ENCODE results near the gene DNAH12.
"Not testable (repeated sequence)": the region's sequence is repeated elsewhere in the genome, so short reads cannot be mapped to it uniquely, and the experiment has no call there.

DNAH12 gene

DNA sequence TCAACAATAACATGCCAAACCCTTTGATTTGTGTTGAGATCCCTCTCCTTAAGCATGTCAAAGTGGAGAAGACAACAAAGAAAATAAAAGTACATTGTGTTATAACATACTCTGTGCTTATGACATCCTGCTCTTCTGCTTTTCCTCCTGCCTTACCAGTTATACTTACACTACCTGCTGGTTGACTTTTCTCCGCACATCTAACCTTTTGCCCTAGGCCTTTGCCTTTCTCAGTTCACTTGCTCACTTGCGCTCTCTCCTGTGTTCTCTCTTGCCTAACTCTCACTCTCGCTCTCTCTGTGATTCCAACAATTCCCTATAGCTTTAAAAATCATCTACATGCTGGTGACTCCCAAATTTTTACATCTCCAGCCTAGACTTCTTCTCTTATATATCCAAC is 5.7 kb downstream of the DNAH12 start:
- no peak for DNase-seq

DNA sequence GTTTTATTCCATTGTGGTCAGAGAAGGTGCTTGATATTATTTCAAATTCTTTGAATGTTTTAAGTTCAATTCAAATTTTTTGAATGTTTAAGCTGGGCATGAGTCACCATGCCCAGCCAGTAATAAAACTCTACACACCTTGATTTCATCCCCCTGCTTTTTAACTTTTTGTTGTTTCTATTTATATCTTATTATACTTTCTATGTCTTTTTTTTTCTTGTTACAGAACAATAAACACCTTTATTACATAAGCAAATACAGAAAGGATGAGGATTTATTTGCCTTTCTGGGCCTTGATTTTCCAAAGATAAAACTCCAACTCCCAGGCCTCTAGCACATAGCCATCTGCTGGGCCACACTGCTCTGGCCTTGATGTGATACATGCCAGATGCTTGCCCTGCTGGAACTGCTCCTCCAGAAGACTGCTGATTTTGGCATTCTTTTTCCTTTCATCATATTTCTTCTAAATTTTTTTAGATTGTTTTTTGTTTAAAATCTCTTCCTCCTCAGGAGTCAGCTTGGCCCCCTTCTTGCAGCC is 14.0 kb downstream of the DNAH12 start:
- DNase-seq, result no peak

DNA sequence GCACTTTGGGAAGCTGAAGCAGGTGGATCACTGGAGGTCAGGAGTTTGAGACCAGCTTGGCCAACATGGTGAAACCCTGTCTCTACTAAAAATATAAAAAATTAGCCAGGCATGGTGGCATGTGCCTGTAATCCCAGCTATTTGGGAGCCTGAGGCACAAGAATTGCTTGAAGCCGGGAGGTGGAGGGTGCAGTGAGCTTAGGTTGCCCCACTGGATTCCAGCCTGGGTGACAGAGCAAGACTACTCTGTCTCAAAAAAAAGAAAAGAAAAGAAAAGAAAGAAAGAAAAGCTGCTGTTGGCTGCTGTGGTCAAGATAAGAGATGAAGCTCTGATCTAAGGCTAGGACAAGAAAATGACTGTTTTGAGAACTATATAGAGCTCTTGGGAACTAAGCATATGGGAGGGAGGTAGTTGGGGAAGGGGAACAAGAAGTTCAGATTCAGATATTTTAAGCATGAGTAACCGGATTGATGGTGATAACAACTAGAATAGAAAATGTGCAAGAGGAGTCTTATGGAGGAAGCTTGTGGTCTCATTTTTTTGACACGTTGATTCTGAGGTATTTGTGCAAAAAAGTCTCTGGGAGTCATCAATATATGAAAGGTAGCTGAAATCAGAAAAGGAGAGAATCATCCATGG is 25.7 kb downstream of the DNAH12 start:
- DNase-seq, result no peak

DNA sequence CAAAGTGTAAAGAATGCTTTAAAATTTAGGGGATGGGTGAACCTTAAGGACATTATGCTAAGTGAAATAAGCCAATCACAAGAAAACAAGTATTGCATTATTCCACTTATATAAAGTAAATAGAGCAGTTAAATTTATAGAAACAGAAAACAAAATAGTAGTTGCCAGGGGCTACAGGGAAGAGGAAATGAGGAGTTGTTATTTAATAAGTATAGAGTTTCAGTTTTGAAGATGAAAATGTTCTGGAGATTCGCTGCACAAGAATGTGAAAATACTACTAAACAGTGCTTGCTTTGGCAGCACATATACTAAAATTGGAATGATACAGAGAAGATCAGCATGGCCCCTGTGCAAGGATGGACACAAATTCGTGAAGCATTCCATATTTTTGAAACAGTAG is 32.0 kb downstream of the DNAH12 start:
- DNase-seq, result no peak

DNA sequence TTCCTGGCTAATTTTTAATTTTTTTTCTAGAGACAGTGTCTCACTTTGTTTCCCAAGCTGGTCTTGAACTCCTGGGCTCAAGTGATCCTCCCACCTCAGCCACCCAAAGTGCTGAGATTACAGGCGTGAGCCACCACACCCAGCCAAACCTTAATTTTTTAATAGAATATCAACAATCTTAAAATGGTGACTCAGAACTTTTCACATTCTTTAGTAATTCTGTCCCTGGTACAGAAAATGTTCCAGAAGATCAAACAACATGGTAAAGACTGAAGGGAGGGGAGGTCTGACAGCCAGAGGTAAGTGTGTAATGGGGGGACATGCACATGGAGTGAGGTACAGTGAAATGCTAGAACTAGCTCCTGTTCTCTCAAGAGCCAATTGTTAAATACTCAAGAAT is 38.2 kb downstream of the DNAH12 start:
- DNase-seq, result no peak

DNA sequence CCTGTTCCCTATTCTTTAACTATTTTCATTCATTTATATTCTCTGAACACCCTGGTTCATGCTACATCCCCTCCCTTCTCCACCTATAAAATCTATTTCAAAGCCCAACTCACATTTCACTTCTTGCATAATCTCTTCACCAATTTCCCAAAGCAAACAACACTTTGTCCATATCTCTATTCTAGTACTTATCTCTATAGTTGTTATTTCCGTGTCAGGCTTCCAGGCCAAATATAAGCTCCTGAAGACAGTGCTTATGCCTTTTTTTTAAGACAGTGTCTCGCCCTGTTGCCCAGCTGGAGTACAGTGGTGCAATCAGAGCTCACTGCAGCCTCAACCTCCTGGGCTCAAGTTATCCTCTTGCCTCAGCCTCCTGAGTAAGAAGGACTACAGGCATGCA is 43.6 kb downstream of the DNAH12 start:
- no peak for DNase-seq

DNA sequence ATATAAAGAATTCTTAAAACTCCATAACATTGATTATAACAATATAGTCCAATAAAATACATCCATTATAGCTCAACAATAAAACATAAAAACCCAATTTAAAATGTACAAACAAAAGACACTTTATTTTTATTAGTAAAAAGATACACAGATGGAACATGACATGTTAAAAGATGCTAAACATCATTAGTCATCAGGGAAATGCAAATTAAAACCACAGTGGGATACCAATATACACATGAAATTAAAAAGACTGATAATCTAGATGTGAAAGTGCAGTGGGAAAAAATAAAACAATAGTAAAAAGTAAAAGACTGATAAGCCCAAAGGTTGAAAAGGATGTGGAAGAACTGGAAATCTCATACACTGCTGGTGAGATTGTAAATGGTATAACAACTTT is 46.2 kb downstream of the DNAH12 start:
- DNase-seq, result no peak

DNA sequence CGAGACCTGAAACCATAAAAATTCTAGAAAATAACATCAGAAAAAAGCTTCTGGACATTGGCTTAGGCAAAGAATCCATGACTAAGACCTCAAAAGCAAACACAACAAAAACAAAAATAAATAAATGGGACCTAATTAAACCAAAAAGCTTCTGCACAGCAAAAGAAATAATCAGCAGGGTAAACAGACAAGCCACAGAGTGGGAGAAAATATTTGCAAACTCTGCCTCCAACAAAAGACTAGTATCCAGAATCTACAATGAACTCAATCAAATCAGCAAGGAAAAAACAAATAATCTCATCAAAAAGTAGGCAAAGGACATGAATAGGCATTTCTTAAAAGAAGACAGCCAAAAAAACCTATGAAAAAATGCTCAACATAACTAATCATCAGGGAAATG is 59.6 kb downstream of the DNAH12 start:
- DNase-seq, result no peak

DNA sequence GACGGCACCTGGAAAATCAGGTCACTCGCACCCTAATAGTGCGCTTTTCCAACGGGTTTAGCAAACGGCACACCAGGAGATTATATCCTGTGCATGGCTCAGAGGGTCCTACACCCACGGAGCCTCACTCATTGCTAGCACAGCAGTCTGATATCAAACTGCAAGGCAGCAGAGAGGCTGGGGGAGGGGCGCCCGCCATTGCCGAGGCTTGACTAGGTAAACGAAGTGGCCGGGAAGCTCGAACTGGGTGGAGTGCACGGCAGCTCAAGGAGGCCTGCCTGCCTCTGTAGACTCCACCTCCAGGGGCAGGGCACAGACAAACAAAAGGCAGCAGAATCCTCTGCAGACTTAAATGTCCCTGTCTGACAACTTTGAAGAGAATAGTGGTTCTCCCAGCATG is 67.0 kb downstream of the DNAH12 start:
- not testable (repeated sequence) for DNase-seq

DNA sequence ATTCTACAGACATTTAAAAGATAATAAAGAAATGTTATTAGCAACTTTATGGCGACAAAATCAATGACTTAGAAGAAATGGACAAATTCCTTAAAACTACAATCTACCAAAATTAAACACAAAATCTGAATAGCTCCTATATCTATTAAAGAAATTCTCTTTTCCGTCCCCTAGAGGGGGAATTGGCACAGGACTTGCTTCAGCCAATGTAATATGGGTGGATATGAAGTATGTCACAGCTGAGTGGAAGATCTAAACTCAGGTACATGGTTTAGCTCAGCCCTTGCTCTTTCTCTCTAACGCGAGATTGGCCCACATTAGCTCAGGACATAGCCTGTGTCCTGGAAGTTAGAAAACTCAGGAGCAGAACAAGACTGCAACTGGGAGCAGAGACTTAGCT is 79.3 kb downstream of the DNAH12 start:
- no peak for DNase-seq

DNA sequence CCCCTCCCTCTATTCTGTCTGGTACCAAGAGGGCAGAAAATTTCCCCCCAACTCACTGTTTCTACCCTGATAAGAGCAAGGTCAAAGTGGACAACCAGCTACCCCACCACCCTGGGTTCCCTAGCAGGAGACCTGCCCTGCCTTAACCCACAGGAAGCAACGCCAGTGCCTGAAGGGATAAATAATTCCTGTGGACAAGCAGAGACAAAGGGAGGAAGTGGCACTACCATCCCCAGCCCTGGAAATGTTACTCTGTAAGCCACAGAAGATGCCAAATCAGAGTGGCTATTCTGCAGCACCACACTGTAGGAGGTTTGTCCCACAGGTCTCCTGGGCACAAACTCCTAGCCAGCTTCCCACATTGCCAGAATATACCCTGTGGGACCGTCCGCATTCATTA is 80.1 kb downstream of the DNAH12 start:
- no peak for DNase-seq

DNA sequence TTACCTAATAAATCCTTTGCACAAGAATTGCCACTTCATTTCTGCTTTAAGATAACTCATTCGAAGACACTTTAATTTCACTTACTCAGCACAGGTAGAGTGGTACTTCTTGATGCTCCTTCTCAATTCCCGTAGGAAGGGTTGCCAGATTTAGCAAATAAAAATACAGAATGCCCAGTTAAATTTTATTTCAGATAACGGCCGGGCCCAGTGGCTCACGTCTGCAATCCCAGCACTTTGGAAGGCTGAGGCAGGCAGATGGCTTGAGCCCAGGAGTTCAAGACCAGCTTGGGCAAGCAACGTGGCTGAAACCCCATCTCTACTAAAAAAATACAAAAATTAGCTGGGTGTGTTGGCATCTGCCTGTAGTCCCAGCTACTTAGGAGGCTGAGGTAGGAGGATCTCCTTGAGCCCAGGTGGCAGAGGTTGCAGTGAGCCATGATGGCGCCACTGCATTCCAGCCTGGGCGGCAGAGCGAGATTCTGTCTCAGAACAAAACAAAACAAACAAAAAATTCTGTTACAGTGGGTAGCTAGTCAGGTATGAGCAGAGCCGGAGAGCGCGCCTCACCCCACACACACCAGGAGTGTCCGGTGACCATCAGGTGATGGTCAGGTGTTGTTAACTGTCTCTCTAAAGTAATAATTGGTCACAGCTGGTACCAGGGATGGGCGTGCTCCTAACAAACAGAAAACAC is 92.8 kb downstream of the DNAH12 start:
- no peak for DNase-seq

DNA sequence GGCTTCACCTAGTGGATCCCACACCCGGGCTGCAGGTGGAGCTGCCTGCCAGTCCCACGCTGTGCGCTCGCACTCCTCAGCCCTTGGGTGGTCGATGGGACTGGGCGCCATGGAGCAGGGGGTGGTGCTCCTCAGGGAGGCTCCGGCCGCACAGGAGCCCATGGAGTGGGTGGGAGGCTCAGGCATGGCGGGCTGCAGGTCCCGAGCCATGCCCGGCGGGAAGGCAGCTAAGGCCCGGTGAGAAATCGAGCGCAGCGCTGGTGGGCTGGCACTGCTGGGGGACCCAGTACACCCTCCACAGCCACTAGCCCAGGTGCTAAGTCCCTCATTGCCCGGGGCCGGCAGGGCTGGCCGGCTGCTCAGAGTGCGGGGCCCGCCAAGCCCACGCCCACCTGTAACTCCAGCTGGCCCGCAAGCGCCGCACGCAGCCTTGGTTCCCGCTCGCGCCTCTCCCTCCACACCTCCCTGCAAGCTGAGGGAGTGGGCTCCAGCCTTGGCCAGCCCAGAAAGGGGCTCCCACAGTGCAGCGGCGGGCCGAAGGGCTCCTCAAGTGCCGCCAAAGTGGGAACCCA is 94.8 kb downstream of the DNAH12 start:
- not testable (repeated sequence) for DNase-seq

DNA sequence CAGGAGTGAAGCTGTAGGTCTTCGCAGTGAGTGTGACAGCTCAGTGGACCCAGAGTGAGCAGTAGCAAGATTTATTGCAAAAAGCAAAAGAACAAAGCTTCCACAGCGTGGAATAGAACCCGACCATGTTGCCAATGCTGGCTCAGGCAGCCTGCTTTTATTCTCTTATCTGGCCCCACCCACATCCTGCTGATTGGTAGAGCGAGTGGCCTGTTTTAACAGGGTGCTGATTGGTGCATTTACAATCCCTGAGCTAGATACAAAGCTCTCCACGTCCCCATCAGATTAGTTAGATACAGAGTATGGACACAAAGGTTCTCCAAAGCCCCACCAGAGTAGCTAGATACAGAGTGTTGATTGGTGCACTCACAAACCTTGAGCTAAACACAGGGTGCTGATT is 95.7 kb downstream of the DNAH12 start:
- DNase-seq, result not testable (repeated sequence)

DNA sequence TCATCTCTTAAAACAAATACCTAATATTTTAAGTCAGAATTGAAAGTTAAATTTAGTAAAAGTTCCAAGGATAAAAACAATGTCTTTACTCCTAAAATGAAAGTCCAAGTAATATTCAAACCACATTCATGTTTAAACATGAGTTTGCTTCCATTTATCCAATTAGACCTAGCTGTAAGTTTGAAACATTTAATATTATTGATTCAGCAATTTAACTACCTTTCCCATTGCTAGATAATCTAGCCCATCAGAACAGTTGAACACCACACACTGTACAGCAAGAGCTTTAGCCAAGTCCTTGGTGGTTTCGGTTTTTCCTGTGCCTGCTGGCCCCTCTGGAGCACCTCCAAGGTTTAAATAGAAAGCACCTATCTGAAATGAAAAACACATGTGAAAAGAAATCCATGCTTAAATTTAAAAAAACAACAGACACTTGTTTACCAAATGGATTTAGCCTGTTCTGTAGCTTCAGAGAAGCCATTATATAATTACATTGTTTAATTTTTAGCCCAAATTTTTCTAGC is 97.8 kb downstream of the DNAH12 start:
- no peak for DNase-seq

DNA sequence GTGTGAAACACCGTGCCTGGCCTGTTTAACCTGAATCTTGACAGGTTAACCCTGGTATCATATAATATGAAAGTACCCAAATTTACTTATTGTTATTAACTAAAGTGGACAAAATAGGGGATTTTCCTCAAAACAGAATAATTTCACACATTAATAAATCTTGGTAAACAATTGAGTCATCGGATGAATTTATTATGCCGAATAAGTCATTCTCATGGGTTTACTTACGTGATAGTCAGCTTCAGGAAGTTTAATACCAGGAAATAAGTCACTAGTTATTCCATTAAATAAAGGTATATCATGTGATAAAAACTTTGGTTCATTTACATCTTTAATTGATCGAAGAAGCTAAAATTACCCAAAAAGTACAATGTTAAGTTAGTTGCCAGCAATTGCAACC is 99.7 kb downstream of the DNAH12 start:
- no peak for DNase-seq

DNA sequence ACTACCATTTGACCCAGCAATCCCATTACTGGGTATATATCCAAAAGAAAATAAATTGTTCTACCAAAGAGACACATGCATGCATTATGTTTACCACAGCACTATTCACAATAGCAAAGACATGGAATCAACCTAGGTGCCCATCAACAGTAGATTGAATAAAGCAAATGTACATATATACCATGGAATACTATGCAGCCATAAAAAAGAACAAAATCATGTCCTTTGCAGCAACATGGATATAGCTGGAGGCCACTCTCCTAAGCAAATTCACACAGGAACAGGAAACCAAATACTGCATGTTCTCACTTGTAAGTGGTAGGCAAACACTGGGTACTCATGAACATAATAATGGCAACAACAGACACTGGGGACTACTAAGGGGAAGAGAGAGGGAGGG is 104.0 kb downstream of the DNAH12 start:
- DNase-seq, result not testable (repeated sequence)

DNA sequence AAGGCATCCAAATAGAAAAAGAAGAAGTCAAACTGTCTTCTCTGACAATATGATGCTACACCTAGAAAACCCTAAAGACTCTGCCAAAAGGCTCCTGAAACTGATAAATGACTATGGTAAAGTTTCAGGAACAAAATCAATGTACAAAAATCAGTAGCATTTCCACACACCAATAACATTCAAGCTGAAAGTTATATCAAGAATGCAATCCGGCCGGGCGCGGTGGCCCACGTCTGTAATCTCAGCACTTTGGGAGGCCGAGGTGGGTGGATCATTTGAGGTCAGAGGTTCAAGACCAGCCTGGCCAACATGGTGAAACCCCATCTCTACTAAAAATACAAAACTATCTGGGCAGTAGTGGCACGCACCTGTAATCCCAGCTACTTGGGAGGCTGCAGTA is 105.7 kb downstream of the DNAH12 start:
- DNase-seq, result not testable (repeated sequence)

DNA sequence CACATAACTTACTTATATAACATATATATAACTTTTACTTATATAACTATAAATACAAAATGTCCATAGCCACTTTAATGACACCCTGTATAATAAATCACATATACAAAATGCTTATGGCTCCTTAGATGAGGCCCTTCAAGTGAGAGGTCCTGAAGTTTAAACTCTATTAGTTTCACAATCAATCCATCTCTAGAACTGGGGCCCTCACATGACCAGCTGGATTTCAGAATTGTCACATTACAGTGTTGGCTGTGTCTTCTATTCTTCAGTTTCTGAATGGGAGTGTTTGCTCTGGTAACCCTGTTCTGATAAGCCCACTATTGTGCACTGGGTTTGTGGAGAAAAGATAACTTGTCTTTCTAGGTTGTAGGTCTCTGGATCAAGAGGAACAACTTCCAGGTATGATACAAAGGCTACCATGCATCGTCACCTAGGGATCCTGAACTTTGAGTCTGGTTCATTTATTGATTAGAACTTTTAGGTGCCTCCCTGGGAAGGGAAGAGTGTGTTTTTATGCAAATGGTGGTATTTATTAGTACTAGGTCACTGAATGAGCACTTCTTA is 107.9 kb downstream of the DNAH12 start:
- no peak for DNase-seq

DNA sequence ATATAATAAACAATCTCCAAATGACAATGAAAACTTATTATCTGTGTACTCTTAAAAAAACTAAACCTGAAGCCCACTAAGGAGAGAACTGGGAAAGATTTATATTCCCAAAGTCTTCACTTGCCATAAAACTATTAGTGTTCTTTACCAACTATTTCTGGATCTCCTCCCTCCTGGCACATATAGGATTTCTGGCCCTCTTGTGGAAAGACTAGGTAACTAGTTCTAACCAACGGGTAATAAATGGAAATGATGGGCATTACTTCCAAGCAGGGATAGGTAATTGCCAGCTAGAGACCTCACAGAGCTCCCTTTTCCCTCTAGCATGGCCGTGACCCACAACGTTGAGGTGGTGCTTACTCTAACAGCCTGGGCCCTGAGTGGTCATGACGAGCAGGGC is 110.1 kb downstream of the DNAH12 start:
- DNase-seq, result no peak

DNA sequence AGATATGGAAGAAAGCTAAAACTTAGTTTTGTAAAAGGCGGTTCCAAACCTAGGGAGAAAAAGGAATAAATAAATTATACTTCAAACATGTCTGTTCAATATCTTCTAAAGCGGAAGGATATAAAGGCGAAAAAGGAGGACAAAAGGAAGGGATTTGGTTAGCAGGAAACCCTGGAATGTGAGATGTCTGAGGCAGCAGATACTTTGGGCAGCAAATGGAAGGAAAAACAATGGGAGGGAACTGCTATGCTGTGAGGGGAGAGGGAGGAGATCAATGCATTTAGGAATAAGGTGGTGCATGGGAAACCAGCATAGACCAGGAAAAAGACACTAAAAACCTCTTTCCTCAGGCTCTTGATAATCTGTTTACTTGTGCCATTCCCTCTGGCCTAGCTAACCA is 120.8 kb downstream of the DNAH12 start:
- DNase-seq, result no peak

DNA sequence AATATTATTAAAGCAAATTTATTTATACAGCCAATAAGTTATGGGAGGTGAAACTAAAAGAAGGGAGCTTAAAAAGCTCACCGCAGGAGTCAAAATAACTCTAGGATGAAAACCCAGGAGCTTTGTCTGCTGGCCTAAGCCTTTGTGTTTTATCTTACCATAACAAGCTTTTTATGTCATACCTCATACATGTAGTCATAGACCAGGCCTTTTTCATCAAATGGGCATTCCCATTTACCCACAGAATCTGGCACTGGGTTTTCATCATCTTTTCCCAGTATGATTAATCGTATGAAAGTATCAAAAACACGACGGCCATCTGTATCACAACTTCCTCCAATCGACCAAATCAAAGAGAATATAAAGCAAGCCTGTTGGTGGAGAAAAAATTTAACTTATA is 122.8 kb downstream of the DNAH12 start:
- DNase-seq, result no peak

DNA sequence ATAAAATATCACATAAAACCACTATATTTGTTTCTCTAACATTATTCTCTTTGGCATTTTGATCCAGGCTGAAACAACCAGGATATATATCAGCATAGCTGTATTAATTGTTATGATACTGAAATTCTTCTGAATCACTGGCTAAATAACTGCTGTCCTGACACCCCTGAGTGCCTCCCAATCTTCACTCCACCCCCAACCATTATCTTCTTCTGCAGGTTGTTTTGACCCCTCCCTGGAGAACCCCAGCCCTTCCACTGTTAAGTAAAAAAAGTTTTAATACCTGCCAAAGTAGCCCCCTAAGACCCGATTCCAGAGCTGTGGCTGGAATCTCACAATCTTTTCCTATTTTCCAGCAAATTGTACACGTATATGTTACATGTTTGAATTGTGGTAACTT is 124.1 kb downstream of the DNAH12 start:
- no peak for DNase-seq

DNA sequence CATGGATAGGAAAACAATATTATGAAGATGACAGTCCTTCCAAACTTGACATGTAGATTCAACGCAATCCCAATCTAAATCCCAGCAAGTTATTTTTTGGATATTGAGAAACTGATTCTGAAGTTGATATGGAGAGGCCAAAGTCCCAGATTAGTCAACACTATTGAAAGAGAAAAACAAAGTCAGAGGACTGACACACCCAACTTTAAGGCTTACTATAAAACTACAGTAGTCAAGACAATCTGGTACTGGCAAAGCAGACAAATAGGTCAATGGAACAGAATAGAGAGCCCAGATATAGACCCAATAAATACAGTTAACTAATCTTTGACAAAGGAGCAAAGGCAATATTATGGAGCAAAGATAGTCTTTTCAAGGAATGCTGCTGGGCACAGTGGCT is 132.4 kb downstream of the DNAH12 start:
- no peak for DNase-seq

All from GF-D8 (cell line).